HG03354 (cell line): ENCODE results near the gene SPINT3.
"Not testable (repeated sequence)": the region's sequence is repeated elsewhere in the genome, so short reads cannot be mapped to it uniquely, and the experiment has no call there.

ENCODE experiments used
- ATAC-seq: cut with Tn5 transposase; IDR thresholded peaks from one replicate; pipeline ENCODE4 v1.9.1; 2021; ENCODE audit warnings: mild to moderate bottlenecking; ENCODE audit not compliant: unreplicated experiment, poor library complexity, severe bottlenecking

SPINT3 gene

DNA sequence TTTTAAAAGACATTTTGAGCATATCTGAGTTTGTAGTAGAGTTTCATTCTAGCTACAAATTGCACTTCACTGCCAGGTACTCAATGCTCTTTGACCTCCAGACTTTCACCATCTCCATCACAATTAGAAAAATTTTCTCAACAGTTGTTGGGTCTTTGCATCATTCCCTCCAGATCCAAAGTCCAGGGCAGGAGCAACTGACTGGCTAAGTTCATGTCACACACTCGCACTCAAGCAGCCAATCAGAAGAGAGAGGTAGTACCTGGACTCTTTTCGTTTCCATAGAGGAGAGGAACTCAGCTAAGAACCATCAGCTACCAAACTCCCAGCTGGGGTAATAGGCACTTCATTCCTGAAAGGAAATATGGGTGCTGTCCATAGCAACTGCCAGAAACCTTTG, 9.0 kb downstream of the SPINT3 start:
- no peak for ATAC-seq

DNA sequence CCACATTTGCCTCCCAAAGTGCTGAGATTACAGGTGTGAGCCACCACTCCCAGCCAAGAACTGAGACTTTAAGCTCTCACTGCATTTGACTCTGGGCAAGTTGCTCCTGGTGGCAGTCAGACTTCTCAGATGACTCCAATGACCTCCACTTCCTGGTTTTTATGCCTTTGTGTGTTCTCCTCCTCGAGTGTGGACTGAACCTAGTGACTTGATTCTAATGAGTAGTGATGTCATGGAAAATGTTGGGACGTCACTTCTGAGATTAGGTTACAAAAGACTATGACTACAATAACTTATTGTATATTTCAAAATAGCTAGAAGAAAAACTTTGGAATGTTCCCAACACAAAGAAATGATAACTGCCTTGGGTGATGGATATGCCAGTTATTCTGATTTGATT, 12.0 kb downstream of the SPINT3 start:
- no peak for ATAC-seq

DNA sequence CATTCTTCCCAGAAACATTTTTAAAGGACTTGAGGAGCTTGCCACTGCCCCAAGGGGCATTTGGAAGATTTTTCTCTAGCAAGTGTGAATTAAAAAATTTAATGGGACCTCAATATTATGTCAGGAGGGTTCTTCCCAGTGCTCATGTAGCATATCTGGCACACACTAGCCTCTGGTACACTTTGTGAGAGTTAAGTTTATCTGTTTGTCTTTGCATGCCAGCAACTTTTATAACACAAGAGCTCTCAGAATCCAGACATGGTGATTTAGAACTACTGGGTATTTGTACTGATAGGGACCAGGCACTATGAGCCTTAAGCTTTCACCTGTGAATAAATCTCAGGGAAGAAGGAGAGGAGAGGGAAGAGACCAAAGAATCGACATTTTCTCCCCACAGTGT, 12.9 kb downstream of the SPINT3 start:
- no peak for ATAC-seq

DNA sequence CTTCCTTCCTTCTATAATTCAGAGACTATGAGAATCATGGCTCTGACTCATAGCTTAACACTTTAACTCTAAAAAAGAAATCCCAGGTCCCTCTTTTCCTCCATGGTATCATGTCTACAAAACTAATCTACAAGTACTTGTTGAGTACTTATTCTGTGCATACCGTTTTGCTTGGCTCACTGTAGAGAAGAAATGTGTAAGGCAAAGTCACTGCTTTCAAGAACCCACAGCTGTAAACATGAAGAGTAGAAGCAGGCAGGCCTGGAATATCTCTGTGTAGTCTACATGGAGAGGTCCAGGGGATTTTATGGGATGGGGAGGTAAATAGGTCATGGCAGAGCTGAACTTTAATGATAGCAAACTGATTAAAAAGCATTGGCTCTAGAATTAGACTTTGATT, 13.8 kb downstream of the SPINT3 start:
- no peak for ATAC-seq

DNA sequence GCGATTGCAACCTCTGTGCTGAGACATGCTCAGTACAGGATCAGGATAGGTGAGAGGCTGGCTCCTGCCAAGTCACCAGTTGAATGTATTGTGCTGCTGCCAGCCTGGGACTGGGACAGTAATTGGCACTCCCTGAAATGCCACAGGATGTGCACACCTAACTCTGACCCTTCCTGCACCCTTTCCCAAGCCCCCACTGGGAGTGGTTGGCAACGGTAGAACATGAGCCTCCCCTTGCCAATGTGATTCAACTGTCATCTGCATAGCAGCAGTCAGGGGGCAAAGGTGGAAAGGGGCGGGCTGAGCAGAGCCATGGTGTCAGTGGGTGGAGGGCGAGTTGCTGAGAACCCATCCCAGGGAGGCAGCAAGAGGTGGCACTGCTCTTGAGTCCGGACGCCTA, 15.4 kb downstream of the SPINT3 start:
- ATAC-seq: no peak

DNA sequence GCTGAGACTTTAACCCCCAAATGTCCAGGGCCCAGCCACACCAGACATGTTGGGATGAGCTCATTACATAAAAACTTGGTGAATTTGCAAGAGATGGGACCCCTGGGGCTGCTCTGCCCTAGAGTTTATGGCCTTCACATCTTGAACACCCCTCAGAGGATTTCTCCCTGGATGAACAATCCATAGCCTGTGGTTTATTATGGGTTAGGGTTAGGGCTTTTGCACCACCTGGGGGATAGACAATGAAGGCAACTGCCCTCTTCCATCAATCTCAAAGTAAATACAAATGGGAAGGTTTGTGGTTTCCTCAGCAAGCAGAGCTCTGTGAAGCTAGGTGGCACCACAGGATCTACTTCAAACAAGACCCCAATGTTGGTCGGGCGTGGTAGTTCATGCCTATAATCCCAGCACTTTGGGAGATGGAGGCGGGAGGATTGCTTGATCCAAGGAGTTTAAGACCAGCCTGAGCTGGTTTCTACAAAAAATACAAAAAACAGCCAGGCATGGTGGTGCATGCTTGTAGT, 17.4 kb downstream of the SPINT3 start:
- ATAC-seq: no peak

DNA sequence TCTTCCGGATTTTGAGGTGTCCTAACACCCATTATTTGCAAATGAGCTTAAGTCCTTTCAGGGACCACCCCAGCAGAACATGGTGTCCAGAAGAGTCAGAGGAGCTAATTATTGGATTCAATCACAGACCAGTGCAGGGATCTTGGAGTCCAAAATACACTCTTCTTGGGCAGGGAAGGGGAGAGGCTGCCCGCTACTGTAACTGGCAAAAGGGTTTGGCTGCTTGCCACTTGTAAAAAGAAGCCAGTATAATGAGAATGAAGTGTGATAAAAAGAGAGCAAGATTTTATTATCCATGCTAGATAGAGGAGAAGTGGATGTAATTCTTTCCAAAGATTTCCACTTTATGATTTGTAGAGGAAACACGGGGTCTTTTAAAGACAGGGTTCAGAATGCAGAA, 19.3 kb downstream of the SPINT3 start:
- no peak for ATAC-seq

DNA sequence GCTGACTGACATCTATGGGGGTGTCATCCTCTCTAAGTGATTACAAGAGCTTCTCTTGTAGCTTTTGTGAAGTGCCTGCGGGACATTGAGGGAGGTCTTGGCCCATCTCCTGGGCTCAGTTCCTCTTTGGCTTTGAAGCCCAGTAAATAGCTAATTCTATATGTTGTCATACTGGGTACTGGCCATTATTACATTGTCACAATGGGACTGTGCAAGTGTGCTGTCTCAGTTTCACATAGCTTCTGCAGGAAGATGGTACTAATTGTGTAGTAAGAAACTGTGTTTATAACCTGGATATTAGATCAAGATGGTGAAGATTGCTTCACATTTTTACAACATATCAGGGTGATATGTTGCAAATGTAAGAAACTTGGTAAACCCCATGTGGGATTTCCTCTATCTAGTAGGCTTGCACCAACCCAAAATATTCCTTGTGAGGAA, 19.9 kb downstream of the SPINT3 start:
- ATAC-seq: no peak

DNA sequence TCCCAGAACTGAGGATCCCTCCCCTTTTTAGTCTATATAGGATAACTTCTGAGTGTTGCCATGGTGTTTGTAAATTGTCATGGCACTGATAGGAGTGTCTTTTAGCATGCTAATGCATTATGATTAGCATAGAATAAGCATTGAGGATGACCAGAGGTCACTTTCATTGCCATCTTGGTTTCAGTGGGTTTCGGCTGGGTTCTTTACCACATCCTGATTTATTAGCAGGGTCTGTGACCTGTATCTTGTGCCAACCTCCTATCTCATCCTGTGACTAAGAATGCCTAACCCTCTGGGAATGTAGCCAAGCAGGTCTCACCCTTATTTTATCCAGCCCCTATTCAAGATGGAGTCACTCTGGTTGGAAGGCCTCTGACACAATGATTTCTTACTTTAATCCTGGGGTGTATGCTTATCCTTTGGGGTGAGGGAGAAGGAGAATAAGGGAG, 26.3 kb downstream of the SPINT3 start:
- no peak for ATAC-seq

DNA sequence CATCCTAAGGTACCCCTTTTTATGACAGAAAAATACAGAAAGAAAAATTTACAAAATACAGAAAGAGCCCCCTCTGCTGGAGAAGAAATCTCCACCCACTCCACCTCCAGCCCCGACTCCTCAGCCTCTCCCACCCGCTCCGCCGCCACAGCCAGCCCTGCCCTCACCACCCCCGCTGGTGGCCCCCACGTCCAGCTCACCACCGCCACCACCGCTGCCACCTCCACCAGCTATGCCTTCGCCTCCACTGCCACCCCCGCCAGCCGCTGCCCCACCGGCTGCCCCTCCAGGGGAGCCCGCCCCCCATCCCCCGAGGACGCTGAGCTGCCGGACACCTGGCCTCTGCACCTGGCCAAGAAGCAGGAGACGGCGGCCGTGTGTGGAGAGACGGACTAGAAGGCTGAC, 28.2 kb downstream of the SPINT3 start:
- ATAC-seq: no peak

DNA sequence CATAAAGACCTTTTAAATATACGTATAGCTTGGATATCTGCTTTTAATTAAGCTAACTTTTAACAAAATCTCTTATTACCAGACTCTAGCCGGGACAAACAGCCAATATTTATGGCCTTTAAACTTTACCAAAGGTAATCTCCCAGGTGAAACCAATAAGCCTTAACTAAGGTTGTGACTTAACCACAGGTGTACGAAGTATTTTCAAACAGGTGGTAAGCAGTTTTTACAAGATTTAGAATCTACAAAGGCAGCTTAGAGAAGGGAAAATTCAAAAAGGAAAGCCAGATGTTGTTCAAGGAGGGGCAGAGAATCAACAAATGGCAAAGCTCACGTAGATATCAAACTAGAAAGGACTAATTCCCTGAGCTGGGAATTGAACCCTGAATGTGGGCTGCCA, 30.0 kb downstream of the SPINT3 start:
- no peak for ATAC-seq

DNA sequence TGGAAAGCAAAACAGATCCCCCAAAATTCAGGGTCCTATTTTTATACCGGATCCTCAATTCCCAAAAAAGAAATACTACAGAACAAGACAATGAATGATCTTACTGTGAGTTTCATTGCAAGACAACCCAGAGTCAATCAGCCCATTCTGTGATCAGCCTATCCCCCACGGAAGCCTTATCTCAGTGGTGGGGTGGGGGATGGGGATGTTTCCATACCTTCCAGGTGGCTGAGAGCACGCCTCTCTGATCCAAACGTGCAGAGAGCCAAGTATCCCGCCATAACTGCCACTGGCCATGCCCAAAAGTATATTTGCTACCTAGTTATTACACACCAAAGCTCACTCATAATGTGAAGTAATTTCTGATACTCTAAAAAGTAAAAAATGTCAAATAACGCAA, 30.7 kb downstream of the SPINT3 start:
- no peak for ATAC-seq

DNA sequence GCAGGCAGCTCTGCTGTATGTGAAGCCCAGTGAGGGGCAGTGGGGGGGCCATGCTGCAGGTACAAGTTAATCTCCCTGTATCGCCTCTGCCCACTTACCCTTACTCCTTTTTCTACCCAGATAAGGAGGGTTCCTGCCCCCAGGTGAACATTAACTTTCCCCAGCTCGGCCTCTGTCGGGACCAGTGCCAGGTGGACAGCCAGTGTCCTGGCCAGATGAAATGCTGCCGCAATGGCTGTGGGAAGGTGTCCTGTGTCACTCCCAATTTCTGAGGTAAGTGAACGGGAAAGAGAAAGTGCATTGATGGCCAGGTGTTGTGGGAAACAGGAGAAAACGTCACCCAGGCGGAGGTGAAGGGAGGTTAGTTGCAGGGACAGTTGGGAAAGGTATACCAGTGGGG, 35.6 kb downstream of the SPINT3 start:
- ATAC-seq: no peak

DNA sequence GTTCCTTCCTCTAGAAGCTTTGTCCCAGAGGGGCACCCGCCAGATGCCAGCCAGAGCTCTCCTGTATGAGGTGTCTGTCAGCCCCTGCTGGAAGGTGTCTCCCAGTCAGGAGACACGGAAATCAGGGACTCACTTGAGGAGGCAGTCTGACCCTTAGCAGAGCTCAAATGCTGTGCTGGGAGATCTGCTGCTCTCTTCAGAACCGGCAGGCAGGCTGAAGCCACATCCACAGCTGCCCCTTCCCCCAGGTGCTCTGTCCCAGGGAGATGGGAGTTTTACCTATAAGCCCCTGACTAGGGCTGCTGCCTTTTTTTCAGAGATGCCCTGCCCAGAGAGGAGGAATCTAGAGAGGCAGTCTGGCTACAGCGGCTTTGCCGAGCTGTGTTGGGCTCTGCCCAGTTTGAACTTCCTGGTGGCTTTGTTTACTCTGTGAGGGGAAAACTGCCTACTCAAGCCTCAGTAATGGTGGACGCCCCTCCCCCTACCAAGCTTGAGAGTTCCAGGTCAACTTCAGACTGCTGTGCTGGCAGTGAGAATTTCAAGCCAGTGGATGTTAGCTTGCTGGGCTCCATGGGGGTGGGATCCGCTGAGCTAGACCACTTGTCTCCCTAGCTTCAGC, 37.8 kb downstream of the SPINT3 start:
- not testable (repeated sequence) for ATAC-seq

DNA sequence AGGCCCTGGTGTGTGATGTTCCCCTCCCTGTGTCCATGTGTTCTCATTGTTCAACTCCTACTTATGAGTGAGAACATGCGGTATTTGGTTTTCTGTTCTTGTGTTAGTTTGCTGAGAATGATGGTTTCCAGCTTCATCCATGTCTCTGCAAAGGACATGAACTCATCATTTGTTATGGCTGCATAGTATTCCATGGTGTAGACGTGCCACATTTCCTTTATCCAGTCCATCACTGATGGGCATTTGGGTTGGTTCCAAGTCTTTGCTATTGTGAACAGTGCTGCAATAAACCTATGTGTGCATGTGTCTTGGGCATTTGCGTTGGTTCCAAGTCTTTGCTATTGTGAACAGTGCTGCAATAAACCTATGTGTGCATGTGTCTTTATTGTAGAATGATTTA, 43.1 kb downstream of the SPINT3 start:
- not testable (repeated sequence) for ATAC-seq

DNA sequence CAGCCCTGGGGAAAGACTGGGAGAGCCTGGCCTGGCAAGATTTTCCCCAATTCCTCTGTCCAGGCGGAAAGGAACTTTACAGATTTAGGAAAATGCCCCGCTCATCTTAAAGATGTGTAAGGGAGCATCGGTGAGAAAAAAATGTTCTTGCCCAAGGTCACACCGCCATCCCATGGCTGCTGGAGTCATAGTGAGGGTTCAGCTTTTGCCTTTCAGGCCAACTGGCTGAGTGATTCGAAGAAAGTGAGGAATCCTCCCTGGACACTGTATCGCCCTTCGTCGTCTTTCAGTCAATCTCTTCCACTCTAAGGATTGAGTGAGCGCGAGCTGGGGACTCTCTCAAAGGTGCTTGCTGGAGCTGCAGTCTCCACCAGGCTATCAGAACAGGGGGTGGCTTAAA, 44.5 kb downstream of the SPINT3 start:
- ATAC-seq: peak; percentile 32

DNA sequence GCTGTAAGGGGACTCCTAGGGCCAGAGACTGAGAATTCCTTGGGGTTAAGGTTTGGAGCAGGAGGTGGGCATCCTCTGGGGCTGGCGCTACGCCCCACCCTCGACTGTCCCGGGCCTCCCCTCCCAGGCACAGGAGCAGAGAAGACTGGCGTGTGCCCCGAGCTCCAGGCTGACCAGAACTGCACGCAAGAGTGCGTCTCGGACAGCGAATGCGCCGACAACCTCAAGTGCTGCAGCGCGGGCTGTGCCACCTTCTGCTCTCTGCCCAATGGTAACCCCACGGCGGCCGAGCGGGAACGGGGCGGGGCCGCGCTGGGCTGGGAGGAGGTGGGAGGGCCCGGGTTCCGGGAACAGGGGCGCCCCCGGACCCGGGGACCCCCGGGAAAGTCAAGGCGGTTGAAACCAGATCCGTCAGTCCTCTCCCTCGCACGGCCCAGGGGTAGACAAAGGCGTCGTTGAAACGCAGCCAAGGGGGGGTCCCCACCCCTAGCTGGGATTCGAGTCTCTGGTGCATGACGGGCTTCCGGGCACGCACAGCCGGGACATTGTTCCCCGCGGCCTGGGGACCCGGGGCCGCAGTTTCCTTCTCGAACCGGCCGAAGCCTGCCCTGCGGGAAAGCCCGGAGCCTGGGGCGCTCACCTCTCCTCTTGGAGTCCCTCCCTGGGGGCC, 45.0 kb downstream of the SPINT3 start:
- ATAC-seq: peak; percentile 69

DNA sequence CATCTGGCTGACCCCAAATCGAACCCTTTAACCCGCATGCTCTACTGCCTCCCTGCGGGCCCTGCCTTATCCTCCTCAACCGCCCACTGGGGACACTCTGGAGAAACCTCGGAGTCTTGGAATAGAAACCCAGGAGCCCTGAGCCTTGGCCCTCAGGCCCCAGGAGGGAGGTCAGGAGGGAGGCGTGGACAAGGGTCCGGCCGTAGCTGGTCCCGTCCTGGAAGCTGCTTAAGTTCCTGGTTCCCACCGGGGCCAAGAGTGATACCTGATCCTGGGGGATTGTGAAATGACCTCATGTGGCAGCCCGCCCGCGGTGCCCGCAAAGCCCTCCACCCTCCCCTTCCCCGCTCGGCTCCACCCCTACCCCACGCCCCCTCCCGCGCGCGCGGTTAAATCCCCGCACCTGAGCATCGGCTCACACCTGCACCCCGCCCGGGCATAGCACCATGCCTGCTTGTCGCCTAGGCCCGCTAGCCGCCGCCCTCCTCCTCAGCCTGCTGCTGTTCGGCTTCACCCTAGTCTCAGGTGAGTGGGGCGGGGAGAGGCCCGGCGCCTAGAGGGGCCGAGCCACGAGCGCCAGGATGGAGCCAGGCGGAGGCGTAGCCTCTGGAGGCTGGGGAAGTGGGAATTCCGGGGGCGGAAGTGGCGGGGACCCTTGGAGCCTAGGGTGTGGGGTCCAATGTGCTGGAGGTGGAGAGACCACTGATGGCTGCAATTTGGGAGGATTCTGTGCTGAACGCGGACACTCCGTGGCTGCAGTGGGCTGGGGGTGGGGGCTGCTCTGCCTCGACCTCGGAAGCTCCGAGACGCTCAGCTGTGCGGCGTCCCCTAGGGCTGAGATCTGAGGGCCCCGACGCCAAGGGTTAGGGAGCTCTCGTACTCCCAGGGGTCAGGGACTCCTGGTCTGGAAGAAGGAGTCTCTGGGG, 45.8 kb downstream of the SPINT3 start, which contains the start of gene WFDC2:
Gene WFDC2, plus strand, starts transcription at position 418 of the 926 bp plus-strand sequence. Its CDS starts 29 bp downstream, at position 447.
- ATAC-seq: peak; percentile 26

DNA sequence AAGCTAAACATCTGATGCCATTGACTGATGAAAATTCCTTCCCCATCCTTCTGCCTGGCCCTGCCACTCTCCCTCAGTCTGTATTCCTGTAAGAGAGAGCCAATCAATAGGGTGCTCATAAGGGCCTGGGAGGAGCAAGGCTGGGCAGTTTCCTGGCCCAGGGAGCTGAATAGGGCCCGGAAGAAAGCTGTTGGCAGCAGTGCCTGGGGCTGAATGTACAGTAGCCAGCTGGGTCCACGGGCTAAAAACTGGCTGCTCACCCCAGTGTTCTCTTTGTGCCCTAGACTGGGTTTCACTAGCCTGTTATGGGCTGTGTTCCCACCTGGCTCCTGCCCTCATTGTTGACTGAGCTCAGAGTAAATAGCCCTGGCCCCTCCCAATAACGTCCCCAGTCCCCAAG, 47.6 kb downstream of the SPINT3 start:
- no peak for ATAC-seq

DNA sequence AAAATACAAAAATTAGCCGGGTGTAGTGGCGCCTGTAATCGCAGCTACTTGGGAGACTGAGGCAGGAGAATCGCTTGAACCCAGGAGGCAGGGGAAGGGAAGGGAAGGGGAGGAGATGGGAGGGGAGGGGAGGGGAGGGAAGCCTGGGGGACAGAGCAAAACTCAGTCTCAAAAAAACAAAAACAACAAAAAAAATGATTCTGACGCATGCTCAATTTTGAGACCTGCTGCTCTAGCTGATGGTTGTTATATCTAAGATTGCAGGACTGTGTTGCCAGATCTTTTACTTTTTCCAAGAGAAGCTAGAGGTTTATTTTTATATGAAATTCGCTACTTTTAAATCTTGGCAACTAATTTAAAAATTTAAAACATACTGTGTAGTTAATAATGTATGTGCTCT, 48.2 kb downstream of the SPINT3 start:
- no peak for ATAC-seq
